Activated naive CD4-positive, alpha-beta T cell treated with anti-CD3 and anti-CD28 coated beads, Interleukin-2, amount 10 ng/mL, durations not matched to agents 5 hours and 36 hours (primary cell): Measurements from ENCODE around the gene CXADR. TPM values are rescaled to one million over a fixed set of nuclear protein-coding genes. Genes with fewer than 3 reads are reported as not detected.

Experiments
- total RNA-seq, 2 experiments: library from RNA; stranded (reverse); gene quantifications; one replicate each; pipeline ENCODE4 v1.2.3, GENCODE V29; 2021

CXADR gene
- under 1 TPM; 0.34 to 0.78 TPM for total RNA-seq

GRCh38 chr21:17512253-17513213 lies at the start of gene CXADR:
Gene CXADR (plus strand): TSS chr21:17513043. CDS start chr21:17513130, 87 bp downstream.

DNA sequence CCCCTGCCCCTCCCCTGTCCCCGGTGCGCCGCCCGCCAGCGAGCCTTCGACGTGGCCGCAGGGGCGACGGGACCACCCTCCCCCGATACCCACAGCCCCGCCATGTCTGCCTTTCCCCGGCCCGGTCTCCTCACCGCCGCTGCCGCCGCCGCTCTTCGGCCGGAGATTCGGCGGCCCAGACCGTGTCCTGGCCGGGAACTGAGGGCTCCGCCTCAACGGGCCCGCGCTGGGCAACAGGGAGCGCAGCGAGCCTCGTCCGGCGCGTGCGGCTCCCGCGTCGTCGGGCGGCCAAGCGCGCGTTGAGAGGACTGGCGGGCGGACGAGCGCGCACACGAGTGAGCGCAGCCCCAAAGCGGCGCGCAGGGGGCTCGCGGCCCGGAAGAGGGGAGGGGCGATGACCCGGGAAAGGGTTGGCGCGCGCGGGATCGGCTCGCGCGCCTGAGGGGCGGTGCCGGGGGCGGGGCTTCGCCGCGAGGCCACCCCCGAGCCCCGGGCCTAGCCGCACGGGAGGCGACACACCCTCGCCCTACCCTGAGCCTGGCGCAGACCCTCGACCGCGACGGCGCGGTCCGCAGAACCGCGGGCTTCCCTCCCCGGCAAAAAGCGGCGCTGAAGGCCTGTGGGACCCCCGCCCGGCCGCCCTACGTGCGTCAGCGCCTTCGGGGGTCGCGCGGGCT lies 99.9 kb downstream of the CXADR start, which contains the start of gene BTG3:
BTG3 (minus strand) TSS at position 337 of the 677 bp plus-strand sequence. CDS start 3,757 bp downstream, outside the sequence.

Other genes with a start within 250 kb of the CXADR start
- gene BTG3, start 99.9 kb downstream of the CXADR start, total RNA-seq: 10 to 100 TPM; 30.0 to 31.2 TPM